A204.1 (cell line): ENCODE measurements around the gene POTEI.
"Not testable (repeated sequence)": the region's sequence is repeated elsewhere in the genome, so short reads cannot be mapped to it uniquely, and the experiment has no call there.

Source experiments
- FAIRE-seq: peaks from 2 replicates; lab custom pipeline; 2012; peaks lifted over from hg19 to GRCh38; lab: Jason Lieb, UNC

Gene POTEI

DNA sequence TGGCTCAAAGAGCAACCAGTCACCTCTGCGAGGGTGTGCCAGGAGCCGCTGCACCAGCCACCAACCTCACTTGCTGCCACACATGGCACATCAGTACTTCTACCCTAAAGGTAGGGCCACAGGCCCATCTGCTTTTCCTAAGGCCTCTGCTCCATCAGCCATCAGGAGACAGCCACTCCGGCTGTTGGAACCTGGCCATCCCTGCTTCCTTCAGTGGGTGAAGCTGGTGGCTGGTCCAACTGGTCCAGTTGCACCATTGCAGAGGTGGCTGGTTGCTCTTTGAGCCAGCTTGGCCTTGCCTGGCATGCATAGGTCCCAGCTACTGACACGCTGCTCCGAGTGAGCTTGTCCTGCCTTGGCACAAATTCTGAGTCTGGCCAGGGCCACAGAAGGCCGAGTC is 53.7 kb downstream of the POTEI start:
- not testable (repeated sequence) for FAIRE-seq

DNA sequence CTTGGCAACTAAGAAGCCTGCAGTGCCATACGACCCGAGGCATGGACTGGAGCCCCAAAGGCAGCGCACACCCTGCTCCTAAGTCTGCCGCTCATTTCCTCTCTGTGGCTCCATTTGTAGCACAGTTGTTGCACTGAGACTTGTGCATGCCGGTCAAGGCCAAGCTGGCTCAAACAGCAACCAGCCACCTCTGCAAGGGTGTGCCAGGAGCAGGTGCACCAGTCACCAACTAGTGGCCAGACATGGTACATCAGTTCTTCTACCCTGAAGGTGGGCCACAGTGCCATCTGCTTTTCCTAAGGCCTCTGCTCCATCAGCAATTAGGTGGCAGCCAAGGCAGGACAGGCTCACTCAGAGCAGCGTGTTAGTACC is 54.4 kb downstream of the POTEI start:
- not testable (repeated sequence) for FAIRE-seq

DNA sequence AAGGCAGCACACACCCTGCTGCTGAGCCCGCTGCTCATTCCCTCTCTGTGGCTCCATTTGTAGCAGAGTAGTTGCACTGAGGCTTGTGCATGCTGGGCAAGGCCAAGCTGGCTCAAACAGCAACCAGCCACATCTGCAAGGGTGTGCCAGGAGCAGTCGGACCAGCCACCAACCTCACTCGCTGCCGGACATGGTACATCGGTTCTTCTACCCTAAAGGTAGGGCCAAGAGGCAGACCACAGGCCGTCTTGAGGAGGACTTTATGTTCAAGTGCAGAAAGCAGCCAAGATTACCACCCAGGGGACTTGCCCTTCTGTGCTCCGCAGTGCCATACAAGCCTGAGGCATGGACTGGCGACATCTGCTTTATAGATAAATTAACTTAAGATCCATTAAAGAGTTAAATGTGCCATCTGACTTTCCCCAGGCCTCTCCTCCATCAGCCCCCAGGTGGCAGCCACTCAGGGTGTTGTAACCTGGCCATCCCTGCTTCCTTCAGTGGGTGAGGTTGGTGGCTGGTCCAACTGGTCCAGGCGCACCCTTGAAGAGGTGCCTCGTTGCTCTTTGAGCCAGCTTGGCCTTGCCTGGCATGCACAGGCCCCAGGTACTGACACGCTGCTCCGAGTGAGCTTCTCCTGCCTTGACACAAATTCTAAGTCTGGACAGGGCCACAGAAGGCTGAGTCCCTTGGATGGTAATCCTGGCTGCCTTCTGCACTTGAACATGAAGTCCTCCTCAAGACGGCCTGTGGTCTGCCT is 55.0 kb downstream of the POTEI start:
- not testable (repeated sequence) for FAIRE-seq

DNA sequence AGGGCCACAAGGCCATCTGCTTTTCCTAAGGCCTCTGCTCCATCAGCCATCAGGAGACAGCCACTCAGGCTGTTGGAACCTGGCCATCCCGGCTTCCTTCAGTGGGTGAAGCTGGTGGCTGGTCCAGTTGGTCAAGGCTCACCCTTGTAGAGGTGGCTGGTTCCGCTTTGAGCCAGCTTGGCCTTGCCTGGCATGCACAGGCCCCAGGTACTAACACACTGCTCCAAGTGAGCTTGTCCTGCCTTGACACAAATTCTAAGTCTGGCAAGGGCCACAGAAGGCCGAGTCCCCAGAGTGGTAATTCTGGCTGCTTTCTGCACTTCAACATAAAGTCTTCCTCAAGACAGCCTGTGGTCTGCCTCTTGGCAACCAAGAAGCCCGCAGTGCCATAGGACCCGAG is 56.2 kb downstream of the POTEI start:
- FAIRE-seq, result not testable (repeated sequence)

DNA sequence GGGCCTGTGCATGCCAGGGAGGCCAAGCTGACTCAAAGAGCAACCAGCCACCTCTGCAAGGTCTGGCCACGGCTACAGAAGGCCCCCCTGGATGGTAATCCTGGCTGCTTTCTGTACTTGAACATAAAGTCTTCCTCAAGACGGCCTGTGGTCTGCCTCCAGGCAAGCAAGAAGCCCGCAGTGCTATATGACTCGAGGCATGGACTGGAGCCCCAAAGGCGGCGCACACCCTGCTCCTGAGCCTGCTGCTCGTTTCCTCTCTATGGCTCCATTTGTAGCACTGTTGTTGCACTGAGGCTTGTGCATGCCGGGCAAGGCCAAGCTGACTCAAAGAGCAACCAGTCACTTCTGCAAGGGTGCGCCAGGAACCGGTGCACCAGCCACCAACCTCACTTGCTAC is 57.3 kb downstream of the POTEI start:
- not testable (repeated sequence) for FAIRE-seq

DNA sequence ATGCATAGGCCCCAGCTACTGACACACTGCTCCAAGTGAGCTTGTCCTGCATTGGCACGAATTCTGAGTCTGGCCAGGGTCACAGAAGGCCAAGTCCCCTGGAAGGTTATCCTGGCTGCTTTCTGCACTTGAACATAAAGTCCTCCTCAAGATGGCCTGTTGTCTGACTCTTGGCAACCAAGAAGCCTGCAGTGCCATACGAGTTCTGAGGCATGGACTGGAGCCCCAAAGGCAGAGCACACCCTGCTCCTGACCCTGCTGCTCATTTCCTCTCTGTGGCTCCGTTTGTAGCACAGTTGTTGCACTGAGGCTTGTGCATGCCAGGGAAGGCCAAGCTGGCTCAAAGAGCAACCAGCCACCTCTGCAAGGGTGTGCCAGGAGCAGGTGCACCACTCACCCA is 57.9 kb downstream of the POTEI start:
- not testable (repeated sequence) for FAIRE-seq

DNA sequence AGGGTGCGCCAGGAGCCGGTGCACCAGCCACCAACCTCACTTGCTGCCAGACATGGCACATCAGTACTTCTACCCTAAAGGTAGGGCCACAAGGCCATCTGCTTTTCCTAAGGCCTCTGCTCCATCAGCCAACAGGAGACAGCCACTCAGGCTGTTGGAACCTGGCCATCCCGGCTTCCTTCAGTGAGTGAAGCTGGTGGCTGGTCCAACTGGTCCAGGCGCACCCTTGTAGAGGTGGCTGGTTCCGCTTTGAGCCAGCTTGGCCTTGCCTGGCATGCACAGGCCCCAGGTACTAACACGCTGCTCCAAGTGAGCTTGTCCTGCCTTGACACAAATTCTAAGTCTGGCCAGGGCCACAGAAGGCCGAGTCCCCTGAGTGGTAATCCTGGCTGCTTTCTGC is 58.8 kb downstream of the POTEI start:
- FAIRE-seq, result not testable (repeated sequence)

DNA sequence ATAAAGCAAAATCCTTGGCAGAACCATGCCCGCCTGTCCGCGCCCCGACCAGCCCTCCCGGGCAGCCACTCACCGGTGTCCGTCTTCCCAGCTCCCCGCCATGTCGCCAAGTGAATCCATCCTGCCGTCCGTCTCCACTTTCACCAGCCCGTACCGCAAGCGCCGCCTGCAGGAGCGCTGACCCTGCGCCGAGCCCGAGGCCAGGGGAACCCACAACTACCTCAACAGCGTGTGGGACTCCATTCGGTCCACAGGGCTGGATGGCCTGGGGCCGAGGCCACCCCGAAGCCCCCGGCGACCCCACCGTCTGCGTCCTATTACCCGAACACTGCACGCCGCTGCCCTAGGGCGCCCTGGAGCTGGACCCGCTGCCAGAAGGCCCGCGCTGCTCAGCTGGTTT is 81.5 kb downstream of the POTEI start:
- FAIRE-seq, result not testable (repeated sequence)

DNA sequence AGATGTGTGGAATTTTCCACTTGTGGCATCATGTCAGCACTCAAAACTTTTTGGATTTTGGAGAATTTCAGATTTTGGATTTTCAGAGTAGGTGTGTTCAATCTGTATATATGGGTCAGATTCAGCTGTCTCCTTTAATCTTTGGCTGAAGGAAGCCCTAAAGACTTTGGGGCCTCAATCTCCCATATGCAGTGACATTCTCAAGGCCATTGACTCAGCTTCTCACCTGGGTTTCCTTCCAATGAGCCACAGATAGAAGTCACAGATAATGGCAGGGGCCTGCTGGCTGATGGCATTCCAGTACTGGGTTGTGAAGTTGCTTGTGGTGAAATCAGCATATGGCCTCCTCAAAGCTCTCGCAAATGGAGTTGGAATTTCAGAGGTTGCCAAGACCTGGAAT is 90.3 kb downstream of the POTEI start:
- FAIRE-seq, result not testable (repeated sequence)

DNA sequence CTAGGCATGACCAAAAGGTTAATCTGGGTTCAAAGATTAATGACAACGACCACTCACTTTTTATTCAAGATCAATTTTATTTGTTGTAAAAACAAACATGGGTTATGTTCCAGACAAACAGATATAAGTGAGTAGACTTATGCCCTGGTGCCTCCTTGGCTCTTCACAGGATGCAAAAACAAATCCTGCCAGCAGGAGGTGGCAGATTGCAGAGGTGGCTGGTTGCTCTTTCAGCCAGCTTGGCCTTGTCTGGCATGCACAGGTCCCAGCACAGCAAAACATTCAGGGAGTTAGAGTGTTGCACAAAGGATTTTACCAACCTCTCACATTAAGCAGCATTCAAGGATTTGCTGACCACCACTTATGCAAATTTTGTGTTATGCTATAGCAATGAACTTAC is 92.4 kb downstream of the POTEI start:
- not testable (repeated sequence) for FAIRE-seq
